ENCODE measurements around the gene ADGRL3. TPM values are rescaled to one million over a fixed set of nuclear protein-coding genes. Genes with fewer than 3 reads are reported as not detected.

The ADGRL3 gene
- total RNA-seq, 4 donors from 2014 or later = 6.5 to 19.0 (median 14.0) TPM

DNA sequence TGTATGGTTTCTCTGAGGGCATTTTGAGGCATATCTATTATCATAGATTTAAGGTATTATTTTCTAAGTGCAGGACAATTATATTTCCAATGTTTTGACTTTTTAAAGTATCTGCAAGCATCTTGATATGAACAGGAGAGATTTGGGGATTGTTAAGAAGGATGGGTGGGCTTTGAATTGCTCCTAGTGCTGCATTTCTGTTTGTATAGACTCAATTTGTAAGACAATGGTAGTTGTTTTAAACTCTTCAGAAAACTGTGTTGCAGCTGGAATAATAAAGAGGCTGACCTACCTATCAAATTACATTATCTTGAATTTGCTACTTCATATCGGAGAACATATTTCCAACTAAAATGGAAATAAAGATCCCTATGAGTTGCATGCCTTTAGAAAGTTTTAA is 570.3 kb downstream of the ADGRL3 start:
- 95% methylated on average over 1 of the region's 1 CpG for WGBS
- Histone ChIP-seq H3K4me1 (no peaks in the 10 kb centered on the region), H3K27me3 (no peaks in the 10 kb centered on the region), H3K36me3 (no peaks in the 10 kb centered on the region), H3K27ac (no peak overlapping the region), H3K9me3 (no peaks in the 10 kb centered on the region), H3K4me3 (no peak overlapping the region)
- DNase-seq (ENCODE audit: low spot score in 2 of 2) = no peak
- TF ChIP-seq, protein P1, sequence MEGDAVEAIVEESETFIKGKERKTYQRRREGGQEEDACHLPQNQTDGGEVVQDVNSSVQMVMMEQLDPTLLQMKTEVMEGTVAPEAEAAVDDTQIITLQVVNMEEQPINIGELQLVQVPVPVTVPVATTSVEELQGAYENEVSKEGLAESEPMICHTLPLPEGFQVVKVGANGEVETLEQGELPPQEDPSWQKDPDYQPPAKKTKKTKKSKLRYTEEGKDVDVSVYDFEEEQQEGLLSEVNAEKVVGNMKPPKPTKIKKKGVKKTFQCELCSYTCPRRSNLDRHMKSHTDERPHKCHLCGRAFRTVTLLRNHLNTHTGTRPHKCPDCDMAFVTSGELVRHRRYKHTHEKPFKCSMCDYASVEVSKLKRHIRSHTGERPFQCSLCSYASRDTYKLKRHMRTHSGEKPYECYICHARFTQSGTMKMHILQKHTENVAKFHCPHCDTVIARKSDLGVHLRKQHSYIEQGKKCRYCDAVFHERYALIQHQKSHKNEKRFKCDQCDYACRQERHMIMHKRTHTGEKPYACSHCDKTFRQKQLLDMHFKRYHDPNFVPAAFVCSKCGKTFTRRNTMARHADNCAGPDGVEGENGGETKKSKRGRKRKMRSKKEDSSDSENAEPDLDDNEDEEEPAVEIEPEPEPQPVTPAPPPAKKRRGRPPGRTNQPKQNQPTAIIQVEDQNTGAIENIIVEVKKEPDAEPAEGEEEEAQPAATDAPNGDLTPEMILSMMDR (IDR thresholded peaks at IDR 0.05) = no peak
- TF ChIP-seq POLR2A (IDR thresholded peaks at IDR 0.05) (no peak), EP300 (IDR thresholded peaks at IDR 0.05) (no peak), POLR2AphosphoS5 (IDR thresholded peaks at IDR 0.05) (no peak)

DNA sequence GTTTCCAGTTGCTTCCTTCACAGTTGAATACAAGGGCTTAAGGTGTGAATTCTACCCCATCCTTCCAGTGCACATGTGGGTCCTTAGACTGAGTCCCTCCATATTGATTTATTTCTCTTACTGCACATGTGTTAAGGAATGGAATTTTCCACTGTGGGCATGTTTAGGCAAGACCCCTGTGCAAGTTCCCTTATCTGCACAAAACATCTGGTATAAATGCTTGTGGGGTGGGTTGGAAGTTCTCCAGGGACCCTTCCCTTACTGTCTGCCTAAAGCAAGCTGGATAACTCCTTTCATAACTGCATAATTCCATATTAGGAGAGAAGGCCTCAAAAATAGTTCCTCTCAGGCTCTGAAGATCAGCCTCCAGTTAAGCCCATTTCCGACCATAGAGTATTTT is 570.9 kb downstream of the ADGRL3 start:
- Histone ChIP-seq H3K27ac (no peak overlapping the region), H3K4me3 (no peak overlapping the region), H3K9me3 (no peaks in the 10 kb centered on the region), H3K4me1 (no peaks in the 10 kb centered on the region), H3K27me3 (no peaks in the 10 kb centered on the region), H3K36me3 (no peaks in the 10 kb centered on the region)
- DNase-seq (ENCODE audit: low spot score in 2 of 2) = no peak
- TF ChIP-seq POLR2A (IDR thresholded peaks at IDR 0.05) (no peak), EP300 (IDR thresholded peaks at IDR 0.05) (no peak), POLR2AphosphoS5 (IDR thresholded peaks at IDR 0.05) (no peak)
- TF ChIP-seq, protein P1 (IDR thresholded peaks at IDR 0.05) = no peak
- WGBS = 8% methylated on average over 1 of the region's 1 CpG

DNA sequence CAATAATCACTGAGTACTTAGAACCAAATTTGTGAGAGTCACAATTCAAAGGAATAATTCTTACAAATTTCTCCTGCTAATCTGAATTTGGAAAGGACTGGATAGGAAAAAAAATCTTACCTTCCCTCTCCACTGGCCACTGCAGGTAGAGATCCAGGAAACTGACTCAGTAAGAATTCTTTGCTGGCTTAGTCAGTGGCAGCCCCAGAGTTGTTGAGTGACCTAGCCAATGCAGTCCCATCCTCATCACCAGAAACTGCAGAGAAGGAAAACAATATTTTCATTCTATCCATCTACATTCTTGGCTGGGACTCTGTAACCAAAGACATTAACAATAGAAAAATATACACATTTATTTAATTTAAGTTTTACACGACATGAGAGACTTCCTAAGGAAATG is 572.0 kb downstream of the ADGRL3 start:
- Histone ChIP-seq H3K27me3 (no peaks in the 10 kb centered on the region), H3K4me3 (no peak overlapping the region), H3K4me1 (no peaks in the 10 kb centered on the region), H3K36me3 (no peaks in the 10 kb centered on the region), H3K9me3 (no peaks in the 10 kb centered on the region), H3K27ac (no peak overlapping the region)
- WGBS = 64% methylated on average over 1 of the region's 1 CpG
- DNase-seq (ENCODE audit: low spot score in 2 of 2) = no peak
- TF ChIP-seq EP300 (IDR thresholded peaks at IDR 0.05) = no peak
- TF ChIP-seq POLR2A (IDR thresholded peaks at IDR 0.05) = no peak
- TF ChIP-seq POLR2AphosphoS5 (IDR thresholded peaks at IDR 0.05) = no peak
- TF ChIP-seq, protein P1 (IDR thresholded peaks at IDR 0.05) = no peak

DNA sequence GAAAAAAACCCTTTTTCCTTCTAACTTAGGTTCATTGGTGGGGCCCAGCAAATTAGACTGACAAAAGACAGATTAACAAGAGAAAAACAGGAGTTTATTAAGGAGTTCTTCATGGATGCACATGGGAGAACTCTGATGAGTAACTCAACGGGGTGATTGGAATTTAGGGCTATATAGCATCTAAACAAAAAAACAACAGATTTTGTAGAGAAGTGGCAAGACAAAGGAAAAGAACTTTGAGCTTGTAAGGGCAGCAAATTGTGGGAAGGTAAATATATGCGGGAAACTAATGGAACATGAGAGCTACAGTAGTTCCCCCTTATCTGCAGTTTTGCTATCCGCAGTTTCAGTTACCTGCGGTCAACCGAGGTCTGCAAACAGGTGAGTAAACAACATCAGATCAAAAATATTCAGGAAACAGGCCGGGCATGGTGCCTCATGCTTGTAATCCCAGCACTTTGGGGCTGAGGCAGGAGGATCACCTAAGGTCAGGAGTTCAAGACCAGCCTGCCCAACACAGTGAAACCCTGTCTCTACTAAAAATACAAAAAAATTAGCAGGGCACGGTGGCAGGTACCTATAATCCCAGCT is 573.6 kb downstream of the ADGRL3 start:
- Histone ChIP-seq H3K4me3 (no peak overlapping the region), H3K4me1 (no peaks in the 10 kb centered on the region), H3K36me3 (no peaks in the 10 kb centered on the region), H3K27me3 (no peaks in the 10 kb centered on the region), H3K9me3 (no peaks in the 10 kb centered on the region), H3K27ac (no peak overlapping the region)
- DNase-seq (ENCODE audit: low spot score in 2 of 2) = no peak
- TF ChIP-seq EP300 (IDR thresholded peaks at IDR 0.05) (no peak), POLR2A (IDR thresholded peaks at IDR 0.05) (no peak), POLR2AphosphoS5 (IDR thresholded peaks at IDR 0.05) (no peak)
- TF ChIP-seq, protein P1 (IDR thresholded peaks at IDR 0.05) = no peak
- WGBS = 81% methylated on average over 7 of the region's 7 CpGs

DNA sequence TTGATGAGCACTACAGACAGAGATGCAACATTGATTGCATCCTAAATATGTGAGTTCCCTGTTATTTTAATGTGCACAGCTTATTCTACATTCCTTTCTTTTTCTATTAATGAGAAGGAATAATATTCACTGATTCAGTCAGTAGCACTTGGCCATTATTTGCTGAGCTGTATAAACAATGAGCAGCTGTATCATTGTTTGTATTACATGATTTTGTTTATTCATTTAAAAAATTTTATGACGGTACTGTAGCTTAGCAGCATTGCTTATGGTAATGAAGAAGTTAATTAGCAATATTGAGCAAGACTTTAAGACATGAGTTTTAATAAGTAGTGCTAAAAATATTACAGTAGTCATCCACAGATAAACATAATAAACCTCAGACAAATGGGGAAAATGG is 582.0 kb downstream of the ADGRL3 start:
- TF ChIP-seq, protein P1 (IDR thresholded peaks at IDR 0.05) = no peak
- TF ChIP-seq POLR2AphosphoS5 (IDR thresholded peaks at IDR 0.05) (no peak), POLR2A (IDR thresholded peaks at IDR 0.05) (no peak), EP300 (IDR thresholded peaks at IDR 0.05) (no peak)

More for the DNA sequence above, 582.0 kb downstream of the ADGRL3 start:
- no peaks in the 10 kb centered on the region for H3K9me3 ChIP-seq
- H3K27me3 ChIP-seq = no peaks in the 10 kb centered on the region
- H3K4me3 ChIP-seq = no peak overlapping the region
- no peaks in the 10 kb centered on the region for H3K4me1 ChIP-seq
- no peak overlapping the region for H3K27ac ChIP-seq
- no peaks in the 10 kb centered on the region for H3K36me3 ChIP-seq
- 63% methylated on average over 1 of the region's 1 CpG for WGBS
- no peak for DNase-seq (ENCODE audit: low spot score in 2 of 2)

Data from suprapubic skin (tissue), 4 donors.